Dedifferentiated amniotic fluid mesenchymal stem cell (primary cell): Measurements from ENCODE around the gene LYZ.

ENCODE experiments used
- DNase-seq: peaks from one replicate; pipeline ENCODE4 v3.0.0-alpha.2; 2016; ENCODE audit errors: extremely low spot score

Gene LYZ

GRCh38 chr12:69338936-69339335, 9.2 kb upstream of the LYZ start:
- DNase-seq: no peak

GRCh38 chr12:69339999-69340398, 8.2 kb upstream of the LYZ start:
- DNase-seq: no peak

DNA sequence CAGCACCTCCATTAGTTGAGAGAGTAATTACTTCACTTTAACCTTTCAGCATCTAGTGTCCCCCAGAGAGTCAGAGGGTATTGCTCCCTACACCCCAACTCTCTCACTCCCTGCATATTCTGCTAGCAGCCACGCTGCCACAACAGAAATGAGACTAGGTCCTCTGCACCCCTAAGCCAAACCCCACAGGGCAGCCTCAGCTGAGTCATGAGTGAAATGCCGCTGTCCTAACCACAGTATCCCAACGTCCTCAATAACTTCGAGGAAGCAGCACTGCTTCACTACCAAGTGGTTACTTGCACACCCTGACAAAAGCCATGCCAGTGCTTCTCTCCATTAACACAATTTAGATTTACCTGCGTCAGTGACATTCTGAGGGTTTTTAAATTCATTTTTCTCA, 6.9 kb upstream of the LYZ start:
- DNase-seq: no peak

DNA sequence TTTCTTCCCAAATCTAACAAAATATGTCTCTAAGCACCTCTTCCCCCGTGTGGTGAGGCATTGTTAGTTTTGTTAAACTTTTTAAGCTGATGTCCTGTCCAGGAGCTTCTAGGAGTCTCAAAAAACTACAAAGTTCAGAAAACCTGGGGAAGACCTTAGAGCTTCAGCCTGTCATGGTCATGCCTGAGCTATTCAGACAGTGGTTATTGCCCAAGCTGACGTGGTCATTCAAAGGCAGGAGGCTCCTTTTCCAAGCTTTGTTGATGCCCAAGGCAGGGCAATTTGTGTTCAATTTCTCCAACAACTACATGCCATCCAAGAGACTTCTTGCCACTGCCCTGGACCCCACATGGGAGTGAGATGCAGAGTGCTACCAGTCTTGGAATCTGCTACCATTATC, 5.8 kb upstream of the LYZ start:
- DNase-seq: no peak

- no peak for DNase-seq
Observed at GRCh38 chr12:69343357-69343756, 4.8 kb upstream of the LYZ start.

GRCh38 chr12:69343885-69344612, 4.1 kb upstream of the LYZ start:
- no peak for DNase-seq

DNA sequence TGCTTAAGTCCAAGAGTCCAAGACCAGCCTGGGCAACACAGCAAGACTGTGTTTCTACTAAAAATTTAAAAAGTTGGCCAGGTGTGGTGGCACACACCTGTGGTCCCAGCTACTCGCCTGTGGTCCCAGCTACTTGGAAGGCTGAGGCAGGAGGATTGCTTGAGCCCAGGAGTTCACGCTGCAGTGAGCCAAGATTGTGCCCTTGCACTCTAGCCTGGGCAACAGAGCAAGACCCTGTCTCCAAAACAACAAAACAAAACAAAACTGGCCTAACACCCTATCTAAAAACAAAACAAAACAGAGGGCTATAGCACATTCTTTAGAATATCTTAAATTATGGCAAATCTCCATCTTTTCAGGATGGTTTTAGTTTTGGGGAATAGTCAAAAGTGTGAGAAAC, 3.1 kb upstream of the LYZ start:
- DNase-seq: no peak

GRCh38 chr12:69345742-69346141, 2.4 kb upstream of the LYZ start:
- DNase-seq: no peak

GRCh38 chr12:69350002-69350626, 1.9 kb downstream of the LYZ start:
- DNase-seq: no peak

GRCh38 chr12:69350777-69351176, 2.6 kb downstream of the LYZ start:
- DNase-seq: no peak

- no peak for DNase-seq
Observed at GRCh38 chr12:69351462-69352236, 3.5 kb downstream of the LYZ start.

DNA sequence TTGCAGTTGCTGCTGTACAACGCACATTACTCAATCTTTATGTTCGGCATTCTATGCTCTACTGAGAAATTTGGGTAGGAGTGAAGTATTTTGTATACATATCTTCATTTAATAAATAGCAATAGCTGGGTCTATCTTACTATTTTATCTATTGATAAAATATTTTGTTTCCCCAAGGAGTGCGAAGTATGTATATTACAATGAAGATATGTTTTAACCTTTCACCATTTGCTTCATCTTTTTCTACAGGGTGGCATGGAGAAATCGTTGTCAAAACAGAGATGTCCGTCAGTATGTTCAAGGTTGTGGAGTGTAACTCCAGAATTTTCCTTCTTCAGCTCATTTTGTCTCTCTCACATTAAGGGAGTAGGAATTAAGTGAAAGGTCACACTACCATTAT, 4.7 kb downstream of the LYZ start:
- no peak for DNase-seq

DNA sequence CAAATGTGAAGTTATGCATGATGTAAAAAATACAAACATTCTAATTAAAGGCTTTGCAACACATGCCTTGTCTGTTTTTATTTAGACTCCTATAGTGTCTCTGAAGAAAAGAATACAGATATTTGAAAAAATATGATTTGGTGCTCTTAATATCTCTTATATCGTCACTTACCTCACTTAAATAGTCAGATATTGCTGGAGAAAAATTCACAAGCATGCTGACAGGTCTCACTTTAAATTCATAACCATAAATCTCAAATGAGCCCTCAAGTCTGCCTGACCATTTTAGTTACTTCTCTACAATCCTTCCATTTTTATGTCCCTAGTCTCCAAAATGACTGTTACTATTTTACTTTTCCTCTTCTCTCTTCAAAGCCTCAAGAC, 6.0 kb downstream of the LYZ start:
- DNase-seq: no peak

DNA sequence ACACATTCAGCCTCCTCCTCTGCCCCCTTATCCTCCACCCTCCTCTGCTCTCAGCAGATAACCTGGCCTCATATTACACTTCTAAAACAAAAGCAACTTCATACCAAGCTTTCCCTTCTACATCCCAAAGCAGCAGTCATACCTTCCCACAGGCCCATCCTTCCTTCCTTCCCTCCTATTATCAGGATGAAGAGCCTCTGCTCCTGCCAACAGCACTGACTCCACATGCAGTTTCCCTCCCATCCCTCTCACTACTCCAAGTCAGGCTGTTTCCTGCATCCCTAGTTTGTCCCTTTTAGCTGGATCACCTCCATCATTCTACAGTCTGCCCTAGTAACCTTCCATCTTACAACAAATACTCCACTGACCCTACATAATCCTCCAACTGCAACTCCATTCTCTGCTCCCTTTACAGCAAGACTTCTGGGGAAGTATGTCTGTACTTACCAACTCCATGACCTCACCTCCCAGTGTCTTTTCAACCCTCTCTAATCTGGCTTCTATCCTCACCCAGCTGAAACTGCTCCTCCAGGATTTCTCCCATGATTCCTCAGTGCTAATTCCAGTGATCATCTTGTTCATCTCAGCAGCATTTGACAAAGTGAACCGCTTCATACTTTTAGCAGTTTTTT, 6.5 kb downstream of the LYZ start:
- no peak for DNase-seq

GRCh38 chr12:69355363-69356028, 7.3 kb downstream of the LYZ start:
- no peak for DNase-seq

DNA sequence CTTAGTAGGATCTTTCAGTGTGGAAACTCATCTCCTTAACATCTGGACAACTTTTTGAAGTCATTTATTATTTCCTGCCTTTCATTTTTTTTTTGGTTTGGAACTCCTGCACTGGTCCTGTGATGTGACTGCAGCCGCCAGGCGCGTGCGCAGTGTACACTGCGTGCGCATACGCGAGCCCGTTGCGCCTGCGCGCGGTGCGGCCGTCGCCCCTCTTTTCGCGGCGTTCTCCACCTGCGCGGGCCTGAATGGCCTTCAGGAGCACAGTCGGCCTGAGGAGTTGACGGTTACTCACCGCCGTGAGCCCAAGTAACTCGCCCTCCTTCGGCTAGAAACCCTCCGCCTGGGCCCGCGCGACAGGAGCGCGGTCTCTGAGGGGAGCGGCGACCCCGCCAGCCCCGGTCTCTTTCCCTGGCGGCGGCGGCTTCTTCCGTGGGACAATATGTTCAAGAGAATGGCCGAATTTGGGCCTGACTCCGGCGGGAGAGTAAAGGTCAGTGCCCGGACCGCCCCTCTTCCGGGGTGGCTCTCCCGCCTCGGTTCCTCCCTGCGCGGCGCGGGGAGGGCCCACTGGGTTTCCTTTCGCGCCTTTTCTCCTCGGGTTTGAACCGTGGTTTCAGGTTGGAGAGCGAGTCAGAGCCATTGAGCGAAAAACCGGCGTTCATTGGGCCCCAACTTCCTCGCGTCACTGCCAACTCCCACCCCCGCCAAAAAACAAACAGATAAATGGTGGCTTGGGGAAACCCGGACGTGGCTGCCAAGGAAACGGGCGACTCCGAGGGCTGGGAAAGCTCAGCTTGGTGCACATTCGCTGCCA, 11.6 kb downstream of the LYZ start, which contains the start of gene YEATS4:
Gene YEATS4 (plus strand): TSS at position 213 of the 817 bp plus-strand sequence. CDS start 230 bp downstream, at position 443.
- peak; percentile 82 for DNase-seq

- no peak for DNase-seq
Observed at GRCh38 chr12:69360348-69360672, 12.1 kb downstream of the LYZ start.

GRCh38 chr12:69366796-69367195, 18.6 kb downstream of the LYZ start:
- no peak for DNase-seq

DNA sequence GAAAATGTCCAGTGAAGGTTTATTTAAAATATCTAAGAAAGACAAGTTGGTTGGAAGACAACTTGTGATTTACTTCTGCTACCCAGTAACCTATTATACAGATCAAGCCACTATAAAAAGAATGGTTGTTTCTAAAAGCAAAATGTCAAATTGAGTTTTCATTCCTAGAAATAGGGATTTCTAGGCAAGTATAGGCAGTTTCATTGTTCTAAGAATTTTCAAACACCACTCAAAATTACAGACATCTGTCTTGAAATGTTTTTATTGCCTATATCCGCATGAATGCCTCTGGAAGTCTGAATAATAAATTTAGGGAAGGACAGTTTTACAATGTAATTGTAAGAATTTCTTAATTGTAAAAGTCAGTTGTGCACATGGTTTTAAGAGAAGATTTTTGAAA, 20.0 kb downstream of the LYZ start:
- no peak for DNase-seq

DNA sequence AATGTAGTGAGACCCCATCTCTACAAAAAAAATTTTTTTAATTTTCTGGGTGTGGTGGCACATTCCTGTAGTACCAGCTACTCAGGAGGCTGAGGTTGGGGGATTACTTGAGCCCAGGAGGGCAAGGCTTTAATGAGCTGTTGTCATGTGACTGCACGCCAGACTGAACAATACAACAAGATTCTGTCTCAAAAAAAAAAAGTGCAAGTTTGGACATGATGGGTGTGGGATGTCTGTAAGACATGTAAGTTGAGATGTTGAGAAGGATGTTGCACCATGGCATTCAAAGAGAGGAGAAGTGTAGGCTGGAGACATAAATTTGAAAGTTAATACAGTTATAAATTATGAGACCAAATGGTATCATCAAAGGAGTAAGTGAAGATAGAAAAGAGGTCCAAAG, 34.9 kb downstream of the LYZ start:
- no peak for DNase-seq

GRCh38 chr12:69385038-69385437, 36.9 kb downstream of the LYZ start:
- DNase-seq: no peak
